OCI-LY7 (cell line): ENCODE data around the gene GOLGA6B. TPM values are rescaled to one million over a fixed set of nuclear protein-coding genes. Genes with fewer than 3 reads are reported as not detected.
"Not testable (repeated sequence)": the region's sequence is repeated elsewhere in the genome, so short reads cannot be mapped to it uniquely, and the experiment has no call there.

Experiments
- BruUV-seq: library from RNA; stranded (reverse); fragments of 400-500 nt; replicated peaks from 2 replicates; lab custom pipeline; 2021; lab: Mats Ljungman, UMichigan
- CTCF ChIA-PET: fragments of 300-600 bp; sonication (Branson Sonifier 250); formaldehyde crosslinking; loops from one replicate; lab custom pipeline; 2022; ENCODE audit warnings: antibody characterized with exemption; ENCODE audit not compliant: unreplicated experiment; lab: Charles Lee
- POLR2A ChIA-PET: fragments of 300-600 bp; sonication (Branson Sonifier 250); formaldehyde crosslinking; loops from one replicate; lab custom pipeline; 2022; ENCODE audit warnings: antibody characterized with exemption; lab: Charles Lee
- DNase-seq: peaks from one replicate; pipeline ENCODE4 v3.0.0-alpha.2; 2015; ENCODE audit warnings: low spot score
- H2AFZ ChIP-seq: fragments of 200-600 bp; sonication (generic), shearing (Covaris generic); 2 replicates; pipeline ENCODE4 v1.6.1; 2014; ENCODE audit warnings: mild to moderate bottlenecking, antibody characterized with exemption, low read length, moderate library complexity
- H3K27ac ChIP-seq: fragments of 200-600 bp; sonication (generic); 2 replicates; pipeline ENCODE4 v1.5.1; 2014; ENCODE audit warnings: mixed run types, low read depth, mild to moderate bottlenecking, moderate library complexity, low read length, inconsistent platforms; ENCODE audit not compliant: poor library complexity, severe bottlenecking
- H3K36me3 ChIP-seq: fragments of 200-600 bp; sonication (generic); 2 replicates; pipeline ENCODE4 v1.6.1; 2014; ENCODE audit warnings: mild to moderate bottlenecking, antibody characterized with exemption, low read length, moderate library complexity, mixed read lengths; ENCODE audit not compliant: insufficient read depth
- H3K4me1 ChIP-seq: fragments of 200-600 bp; sonication (generic); 2 replicates; pipeline ENCODE4 v1.5.1; 2014; ENCODE audit warnings: mild to moderate bottlenecking, low read length; ENCODE audit not compliant: insufficient read depth, poor library complexity, severe bottlenecking
- H3K4me2 ChIP-seq: fragments of 200-600 bp; sonication (generic); 2 replicates; pipeline ENCODE4 v1.6.1; 2014; ENCODE audit warnings: mild to moderate bottlenecking, low read length
- H3K4me3 ChIP-seq: fragments of 200-600 bp; sonication (generic); 2 replicates; pipeline ENCODE4 v1.5.1; 2014; ENCODE audit warnings: mild to moderate bottlenecking, low read depth, low read length; ENCODE audit not compliant: poor library complexity, severe bottlenecking
- H3K79me2 ChIP-seq: fragments of 200-600 bp; sonication (generic); 2 replicates; pipeline ENCODE4 v1.6.1; 2016; ENCODE audit warnings: low read depth, mild to moderate bottlenecking, low read length, moderate library complexity, mixed read lengths; ENCODE audit not compliant: insufficient read depth
- H3K9me2 ChIP-seq: fragments of 200-600 bp; sonication (generic); 2 replicates; pipeline ENCODE4 v1.6.1; 2016; ENCODE audit warnings: mild to moderate bottlenecking, low read length, mixed read lengths; ENCODE audit not compliant: insufficient read depth
- H3K9me3 ChIP-seq: fragments of 200-600 bp; sonication (generic); 2 replicates; pipeline ENCODE4 v1.6.1; 2014; ENCODE audit warnings: mild to moderate bottlenecking, mixed run types, low read length, mixed read lengths
- H4K20me1 ChIP-seq: fragments of 200-600 bp; sonication (generic); 2 replicates; pipeline ENCODE4 v1.6.1; 2014; ENCODE audit warnings: mild to moderate bottlenecking, antibody characterized with exemption, low read length, moderate library complexity, mixed read lengths; ENCODE audit not compliant: insufficient read depth
- EZH2phosphoT487 ChIP-seq: fragments of 200-600 bp; sonication (generic); IDR thresholded peaks from 2 replicates; pipeline ENCODE4 v1.6.1; 2018; ENCODE audit warnings: low read depth, borderline replicate concordance, mild to moderate bottlenecking, mixed run types, antibody characterized with exemption, low read length, moderate library complexity, mixed read lengths
- intact Hi-C: fragments of 100-400 bp; cut with micrococcal nuclease; formaldehyde crosslinking; loops from one replicate; pipeline ENCODE4 v1.10.0; 2022; ENCODE audit not compliant: unreplicated experiment
- total RNA-seq, 2 experiments: library from RNA; depleted of rRNA in 1 of 2; stranded (reverse); fragments of >200 nt in 1 of 2; shearing (Covaris generic) in 1 of 2; gene quantifications; 2 replicates each; pipeline ENCODE4 v1.2.3, GENCODE V29; 2014 to 2022
- TF ChIP-seq, protein P1 (sequence below): fragments of 200-600 bp; sonication (generic); conservative IDR thresholded peaks from 2 replicates; pipeline ENCODE4 v1.5.1; 2014; ENCODE audit warnings: mild to moderate bottlenecking, antibody characterized with exemption, low read length, moderate library complexity, mixed read lengths

Gene GOLGA6B
- total RNA-seq, 2 experiments from 2014 or later, result not detected

DNA sequence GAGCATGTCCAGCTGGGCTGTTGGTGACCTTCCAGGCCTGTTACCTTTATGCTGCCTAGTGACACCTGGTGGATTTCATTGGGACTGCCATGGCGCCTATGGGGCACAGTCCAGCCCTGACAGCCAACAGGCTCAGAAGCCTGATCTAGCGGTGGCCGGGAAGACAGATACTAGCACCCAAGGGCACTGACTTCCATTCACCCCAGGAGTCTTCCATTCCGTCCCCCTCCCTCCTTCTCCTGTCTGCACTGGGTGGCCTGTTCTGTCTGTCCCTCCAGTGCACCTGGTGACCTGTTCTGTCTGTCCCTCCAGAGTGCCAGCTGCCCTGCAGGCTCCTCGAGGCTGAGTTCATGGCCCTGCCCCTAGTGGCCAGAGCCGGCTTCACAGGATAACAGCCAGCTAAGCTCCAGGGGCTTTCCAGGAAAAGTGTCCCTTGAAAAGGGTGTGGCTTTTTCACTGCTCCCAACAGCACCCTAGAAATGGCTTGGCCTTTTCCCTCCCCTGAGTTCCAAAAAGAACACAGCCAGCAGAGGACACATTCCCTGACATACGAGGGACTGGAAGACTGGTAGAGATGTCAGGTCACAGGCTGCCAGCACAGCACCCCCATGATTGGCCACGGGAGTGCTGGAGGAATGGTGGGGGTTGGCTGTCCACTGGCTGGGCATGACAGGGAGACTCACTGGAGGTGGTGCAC, 16.3 kb downstream of the GOLGA6B start:
- intact Hi-C loops, result loop anchor here (10.0 kb wide), 1 partner anchor 356 kb away; no protein-coding TSS in a partner anchor

GRCh38 chr15:72671525-72671924, 17.0 kb downstream of the GOLGA6B start:
- DNase-seq, result no peak
- no peak overlapping the region for H3K4me3 ChIP-seq
- POLR2A ChIA-PET, result no interaction called here
- H3K9me3 ChIP-seq, result no peaks in the 10 kb centered on the region
- H4K20me1 ChIP-seq, result no peaks in the 10 kb centered on the region
- TF ChIP-seq EZH2phosphoT487, result no peak
- TF ChIP-seq, protein P1, sequence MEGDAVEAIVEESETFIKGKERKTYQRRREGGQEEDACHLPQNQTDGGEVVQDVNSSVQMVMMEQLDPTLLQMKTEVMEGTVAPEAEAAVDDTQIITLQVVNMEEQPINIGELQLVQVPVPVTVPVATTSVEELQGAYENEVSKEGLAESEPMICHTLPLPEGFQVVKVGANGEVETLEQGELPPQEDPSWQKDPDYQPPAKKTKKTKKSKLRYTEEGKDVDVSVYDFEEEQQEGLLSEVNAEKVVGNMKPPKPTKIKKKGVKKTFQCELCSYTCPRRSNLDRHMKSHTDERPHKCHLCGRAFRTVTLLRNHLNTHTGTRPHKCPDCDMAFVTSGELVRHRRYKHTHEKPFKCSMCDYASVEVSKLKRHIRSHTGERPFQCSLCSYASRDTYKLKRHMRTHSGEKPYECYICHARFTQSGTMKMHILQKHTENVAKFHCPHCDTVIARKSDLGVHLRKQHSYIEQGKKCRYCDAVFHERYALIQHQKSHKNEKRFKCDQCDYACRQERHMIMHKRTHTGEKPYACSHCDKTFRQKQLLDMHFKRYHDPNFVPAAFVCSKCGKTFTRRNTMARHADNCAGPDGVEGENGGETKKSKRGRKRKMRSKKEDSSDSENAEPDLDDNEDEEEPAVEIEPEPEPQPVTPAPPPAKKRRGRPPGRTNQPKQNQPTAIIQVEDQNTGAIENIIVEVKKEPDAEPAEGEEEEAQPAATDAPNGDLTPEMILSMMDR, result no peak
- no peaks in the 10 kb centered on the region for H3K9me2 ChIP-seq
- H3K36me3 ChIP-seq, result no peaks in the 10 kb centered on the region
- no peaks in the 10 kb centered on the region for H3K79me2 ChIP-seq
- H3K4me1 ChIP-seq, result peaks cover 5% of the 10 kb centered on the region
- CTCF ChIA-PET, result no interaction called here
- no peak overlapping the region for H3K27ac ChIP-seq
- intact Hi-C loops, result loop anchor here (10.0 kb wide), 1 partner anchor 357 kb away; no protein-coding TSS in a partner anchor
- no peak overlapping the region for H2AFZ ChIP-seq
- H3K4me2 ChIP-seq, result no peak overlapping the region
- no TSS peak for BruUV-seq

More for the DNA sequence above, 16.3 kb downstream of the GOLGA6B start:
- H3K4me1 ChIP-seq, H2AFZ ChIP-seq, BruUV-seq, POLR2A ChIA-PET, H3K9me3 ChIP-seq, H3K36me3 ChIP-seq, H3K79me2 ChIP-seq, CTCF ChIA-PET, H4K20me1 ChIP-seq, H3K9me2 ChIP-seq, H3K27ac ChIP-seq: not testable (repeated sequence)
- Histone ChIP-seq H3K4me2 (peak overlapping the region; percentile 60), H3K4me3 (peak overlapping the region; percentile 43)
- TF ChIP-seq, protein P1, result peak; percentile 76
- DNase-seq, result peak; percentile 62

DNA sequence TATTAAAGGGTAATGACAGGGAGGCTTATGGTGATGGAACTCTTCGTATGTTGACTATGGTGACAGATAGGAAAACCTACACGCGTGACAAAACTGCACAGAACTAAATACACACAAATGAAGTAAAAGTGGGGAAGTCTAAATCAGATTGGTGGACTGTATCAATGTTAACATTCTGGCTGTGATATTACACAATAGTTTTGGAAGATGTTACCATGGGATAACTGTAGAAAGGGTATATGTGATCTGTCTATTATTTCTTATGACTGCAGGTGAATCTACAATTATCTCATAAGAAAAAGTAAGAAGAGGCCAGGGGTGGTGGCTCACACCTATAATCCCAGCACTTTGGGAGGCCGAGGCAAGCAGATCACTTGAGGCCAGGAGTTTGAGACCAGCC, 22.3 kb downstream of the GOLGA6B start:
- Histone ChIP-seq H2AFZ (no peak overlapping the region), H4K20me1 (no peaks in the 10 kb centered on the region), H3K27ac (no peak overlapping the region), H3K4me3 (no peak overlapping the region), H3K9me2 (no peaks in the 10 kb centered on the region), H3K4me2 (no peak overlapping the region), H3K36me3 (no peaks in the 10 kb centered on the region), H3K9me3 (no peaks in the 10 kb centered on the region), H3K4me1 (no peaks in the 10 kb centered on the region), H3K79me2 (no peaks in the 10 kb centered on the region)
- no peak for TF ChIP-seq EZH2phosphoT487
- TF ChIP-seq, protein P1, result no peak
- POLR2A ChIA-PET, result interaction anchor here (0.6 kb wide), 1 partner anchor 120 kb away, joined by 4 read pairs; no protein-coding TSS in a partner anchor
- no peak for DNase-seq
- no TSS peak for BruUV-seq
- CTCF ChIA-PET, result no interaction called here
- intact Hi-C loops, result loop anchor here (10.0 kb wide), 1 partner anchor 362 kb away; no protein-coding TSS in a partner anchor
